Stimulated activated CD4-positive, alpha-beta T cell treated with anti-CD3 and anti-CD28 coated beads, Interleukin-2, amount 100 ng/mL, for 4 hours (primary cell): ENCODE results near the gene DDX21.
"Not testable (repeated sequence)": the region's sequence is repeated elsewhere in the genome, so short reads cannot be mapped to it uniquely, and the experiment has no call there.

Experiments
- DNase-seq: peaks from one replicate; pipeline ENCODE4 v3.0.0-alpha.2; 2020; ENCODE audit warnings: low read depth

DDX21 gene

DNA sequence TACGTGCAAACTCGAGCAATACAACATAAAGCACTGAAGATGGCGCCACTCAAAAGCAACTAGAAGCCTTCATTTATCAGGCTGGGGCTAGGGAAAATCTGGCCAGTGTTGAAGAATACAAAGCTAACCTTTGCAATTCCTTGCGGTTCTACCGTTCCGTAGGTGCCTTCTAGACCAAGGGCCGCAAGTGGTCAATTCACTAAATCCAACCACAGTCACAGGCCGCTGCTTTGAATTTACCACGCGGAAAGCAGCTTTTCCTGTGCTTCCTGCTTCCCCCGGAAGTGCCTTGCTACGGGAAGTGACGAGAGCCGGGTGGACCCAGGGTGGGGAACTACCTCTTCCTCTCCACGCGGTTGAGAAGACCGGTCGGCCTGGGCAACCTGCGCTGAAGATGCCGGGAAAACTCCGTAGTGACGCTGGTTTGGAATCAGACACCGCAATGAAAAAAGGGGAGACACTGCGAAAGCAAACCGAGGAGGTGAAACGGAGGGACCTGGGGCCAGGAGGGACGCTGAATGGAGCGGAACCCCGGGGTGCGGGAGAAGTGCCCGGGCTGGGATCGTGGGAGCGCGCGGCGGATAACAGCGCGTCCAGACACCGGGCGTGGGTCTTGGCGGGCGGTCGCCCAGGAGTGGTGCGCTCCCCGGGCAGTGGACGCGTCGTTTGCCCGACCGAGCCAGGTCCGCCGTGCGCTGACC lies at the start of gene DDX21:
TSS of gene DDX21 (plus strand) at position 339 of the 701 bp plus-strand sequence. CDS start at position 395, 56 bp downstream.
- peak; percentile 88 for DNase-seq

DNA sequence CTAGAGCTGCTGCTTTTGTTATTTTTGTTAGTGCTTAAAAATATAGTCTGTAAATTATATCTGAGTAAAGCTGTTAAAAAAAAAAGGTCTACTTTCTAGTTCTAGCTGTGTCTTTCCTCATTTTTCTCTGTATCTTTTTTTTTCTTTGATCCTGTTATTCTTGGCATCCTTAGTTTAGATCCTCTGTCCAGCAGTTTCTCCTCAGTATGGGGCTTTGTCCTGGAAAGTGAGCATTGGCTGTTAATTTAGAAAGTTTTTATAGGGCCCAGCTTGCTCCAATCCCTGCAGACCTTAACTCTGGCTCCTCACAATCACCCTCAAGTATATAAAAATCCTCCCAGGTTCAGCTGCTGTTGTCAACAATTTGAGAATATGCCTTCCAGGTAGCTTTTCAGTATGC lies 31.4 kb upstream of the DDX21 start:
- DNase-seq: no peak

DNA sequence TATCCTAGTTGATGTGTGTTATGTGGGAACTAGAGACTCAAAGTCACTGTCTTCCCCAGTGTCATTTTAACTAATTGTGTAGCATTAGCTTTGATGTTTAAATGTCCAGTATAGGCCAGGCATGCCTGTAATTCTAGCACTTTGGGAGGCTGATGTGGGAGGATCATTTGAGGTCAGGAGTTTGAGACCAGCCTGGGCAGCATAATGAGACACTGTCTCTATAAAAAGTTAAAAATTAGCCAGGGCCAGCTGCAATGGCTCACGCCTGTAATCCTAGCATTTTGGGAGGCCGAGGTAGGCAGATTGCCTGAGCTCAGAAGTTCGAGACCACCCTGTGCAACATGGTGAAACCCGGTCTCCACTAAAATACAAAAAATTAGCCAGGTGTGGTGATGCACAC lies 30.5 kb upstream of the DDX21 start:
- no peak for DNase-seq

GRCh38 chr10:68929157-68929556 lies 26.8 kb upstream of the DDX21 start:
- DNase-seq: not testable (repeated sequence)

DNA sequence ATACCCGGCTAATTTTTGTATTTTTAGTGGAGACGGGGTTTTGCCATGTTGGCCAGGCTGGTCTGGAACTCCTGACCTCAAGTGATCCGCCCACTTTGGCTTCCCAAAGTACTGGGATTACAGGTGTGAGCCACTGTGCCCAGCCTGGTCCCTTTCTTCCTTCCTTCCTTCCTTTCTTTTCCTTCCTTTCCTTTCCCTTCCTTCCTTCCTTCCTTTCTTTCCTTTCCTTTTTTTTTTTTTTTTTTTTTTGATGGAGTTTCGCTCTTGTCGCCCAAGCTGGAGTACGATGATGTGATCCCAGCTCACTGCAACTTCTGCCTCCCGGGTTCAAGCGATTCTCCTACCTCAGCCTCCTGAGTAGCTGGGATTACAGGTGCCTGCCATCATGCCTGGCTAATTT lies 26.1 kb upstream of the DDX21 start:
- DNase-seq: not testable (repeated sequence)

GRCh38 chr10:68932860-68933259 lies 23.1 kb upstream of the DDX21 start:
- DNase-seq: not testable (repeated sequence)

DNA sequence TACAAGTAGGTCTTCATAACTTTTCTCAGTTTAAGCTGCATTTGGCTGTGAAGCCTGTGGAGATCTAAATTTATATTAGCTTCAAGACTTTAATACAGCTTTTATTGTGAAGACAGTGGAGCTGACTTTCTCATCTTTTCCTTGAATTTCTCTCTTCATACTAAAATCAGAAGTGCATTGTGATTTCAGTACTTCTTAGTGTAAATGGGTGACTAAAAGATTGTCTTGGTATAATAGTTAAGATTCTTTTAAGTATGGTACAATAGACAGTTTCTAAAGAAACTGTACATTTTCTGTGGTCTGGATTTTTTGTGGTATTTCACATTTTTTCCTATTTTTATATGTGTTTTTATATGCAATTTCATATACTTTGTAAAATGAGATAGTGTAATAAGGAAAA lies 21.0 kb upstream of the DDX21 start:
- no peak for DNase-seq

DNA sequence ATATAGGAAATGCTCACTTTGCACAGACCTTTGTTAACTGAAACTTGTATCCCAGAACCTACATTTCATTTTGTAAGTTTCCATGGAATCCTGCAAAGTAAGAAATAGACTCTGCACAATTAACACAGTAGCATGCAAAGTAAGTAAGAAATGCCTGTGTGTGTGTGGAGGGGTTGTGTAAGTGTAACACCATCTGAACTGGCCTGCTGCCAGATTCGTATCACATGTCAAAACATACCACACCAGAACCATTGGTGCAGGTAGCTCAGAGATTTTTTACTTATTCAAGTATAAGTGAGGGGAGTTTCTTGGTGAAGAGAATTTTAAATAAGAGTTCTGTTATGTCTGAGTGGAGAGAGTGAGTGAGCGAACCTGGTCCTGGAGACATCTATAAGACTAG lies 17.9 kb upstream of the DDX21 start:
- DNase-seq: no peak

DNA sequence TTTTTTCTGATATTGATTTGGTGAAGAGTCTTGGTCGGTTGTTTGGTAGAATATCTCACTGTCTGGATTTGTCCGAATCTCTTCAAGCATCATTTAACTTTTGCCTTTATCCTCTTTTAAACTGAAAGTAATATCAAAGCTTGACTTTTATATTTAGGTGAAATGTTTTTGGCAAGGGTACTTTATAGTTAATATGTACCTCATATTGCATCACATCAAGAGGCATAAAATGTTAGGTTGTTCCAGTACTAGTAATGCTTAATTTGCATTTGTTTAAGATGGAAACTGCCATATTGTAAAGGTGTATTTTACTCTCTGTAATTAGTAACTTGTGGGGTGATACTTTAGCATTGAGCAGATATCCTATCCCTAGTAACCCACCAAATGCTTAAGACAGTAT lies 17.1 kb upstream of the DDX21 start:
- no peak for DNase-seq

- DNase-seq: not testable (repeated sequence)
These were observed 15.1 kb upstream of the DDX21 start for GRCh38 chr10:68940917-68941316.

GRCh38 chr10:68950598-68950997 lies 5.4 kb upstream of the DDX21 start:
- DNase-seq: no peak

DNA sequence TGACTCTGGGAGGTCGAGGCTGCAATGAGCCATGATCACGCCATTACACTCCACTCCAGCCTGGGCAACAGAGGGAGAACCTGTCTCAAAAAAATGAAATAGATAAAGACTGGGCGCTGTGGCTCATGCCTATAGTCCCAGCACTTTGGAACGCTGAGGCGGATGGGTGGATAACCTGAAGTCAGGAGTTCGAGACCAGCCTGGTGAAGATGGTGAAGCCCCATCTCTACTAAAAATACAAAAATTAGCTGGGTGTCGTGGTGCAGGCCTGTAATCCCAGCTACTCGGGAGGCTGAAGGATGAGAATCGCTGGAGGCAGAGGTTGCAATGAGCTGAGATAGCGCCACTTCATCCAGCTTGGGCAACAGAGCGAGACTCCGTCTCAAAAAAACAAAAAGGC lies 1.1 kb upstream of the DDX21 start:
- no peak for DNase-seq

- no peak for DNase-seq
These were observed 577 bp upstream of the DDX21 start for GRCh38 chr10:68955355-68955831.

DNA sequence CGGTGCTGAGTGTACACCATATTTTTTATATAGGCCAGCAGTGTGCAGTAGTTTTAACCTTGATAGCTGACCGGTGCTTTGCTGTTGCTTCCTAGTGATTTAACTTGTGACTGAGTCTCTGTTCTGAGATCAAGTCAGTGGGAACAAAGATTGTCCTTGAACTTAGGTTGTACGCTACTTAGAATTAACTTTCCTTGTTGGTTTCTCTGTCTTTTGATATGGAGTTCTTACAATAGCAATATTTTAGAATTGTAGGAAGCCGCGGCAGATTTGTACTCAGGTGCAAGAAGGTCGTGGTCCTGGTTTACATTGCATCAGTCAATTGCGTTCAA lies 1.3 kb downstream of the DDX21 start:
- no peak for DNase-seq

- no peak for DNase-seq
These were observed 1.7 kb downstream of the DDX21 start for GRCh38 chr10:68957654-68958053.

- no peak for DNase-seq
These were observed 3.9 kb downstream of the DDX21 start for GRCh38 chr10:68959695-68960527.

DNA sequence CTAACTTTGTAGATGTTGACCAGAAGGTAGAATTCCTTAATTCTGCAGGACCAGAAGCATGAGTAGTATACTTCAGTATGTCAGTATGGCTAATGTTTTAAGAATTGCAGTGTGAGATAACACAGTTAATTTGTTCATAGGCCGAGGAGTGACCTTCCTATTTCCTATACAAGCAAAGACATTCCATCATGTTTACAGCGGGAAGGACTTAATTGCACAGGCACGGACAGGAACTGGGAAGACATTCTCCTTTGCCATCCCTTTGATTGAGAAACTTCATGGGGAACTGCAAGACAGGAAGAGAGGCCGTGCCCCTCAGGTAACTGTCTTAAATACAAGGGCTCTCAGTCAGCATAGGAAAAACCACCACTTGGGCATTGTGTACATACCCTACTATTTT lies 7.2 kb downstream of the DDX21 start:
- DNase-seq: no peak

DNA sequence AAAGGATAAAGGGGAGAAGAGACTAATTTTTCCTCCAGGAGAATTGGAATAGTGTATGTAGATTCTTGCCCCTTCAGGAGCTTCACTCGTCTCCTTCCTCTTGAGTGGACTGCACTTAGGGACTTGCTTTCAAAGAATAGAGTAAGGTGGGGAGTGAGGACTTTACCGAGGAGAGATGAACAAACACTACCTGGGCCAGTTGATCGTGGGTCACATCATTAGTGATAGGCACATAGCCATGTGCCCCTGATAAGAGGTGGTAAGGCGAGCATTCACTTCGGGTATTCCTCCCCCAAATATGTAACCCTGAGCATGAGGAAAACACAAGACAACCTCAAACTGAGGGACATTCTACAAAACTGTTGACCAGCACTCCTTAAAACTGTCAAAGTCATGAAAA lies 18.0 kb downstream of the DDX21 start:
- no peak for DNase-seq

DNA sequence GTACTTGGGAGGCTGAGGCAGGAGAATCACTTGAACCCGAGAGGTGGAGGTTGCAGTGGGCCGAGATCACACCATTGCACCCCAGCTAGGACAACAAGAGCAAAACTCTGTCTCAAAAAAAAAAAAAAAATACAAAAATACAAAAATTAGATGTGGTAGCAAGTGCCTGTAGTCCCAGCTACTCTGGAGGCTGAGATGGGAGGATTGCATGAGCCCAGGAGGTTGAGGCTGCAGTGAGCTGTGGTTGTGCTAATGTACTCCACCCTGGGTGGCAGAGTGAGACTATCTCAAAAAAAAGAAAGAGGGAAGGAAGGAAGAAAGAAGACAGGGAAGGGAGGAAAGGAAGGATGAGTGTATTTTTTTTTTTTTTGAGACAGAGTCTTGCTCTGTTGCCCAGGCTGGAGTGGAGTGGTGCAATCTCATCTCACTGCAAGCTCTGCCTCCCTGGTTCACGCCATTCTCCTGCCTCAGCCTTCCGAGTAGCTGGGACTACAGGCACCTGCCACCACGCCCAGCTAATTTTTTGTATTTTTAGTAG lies 20.0 kb downstream of the DDX21 start:
- DNase-seq: not testable (repeated sequence)

DNA sequence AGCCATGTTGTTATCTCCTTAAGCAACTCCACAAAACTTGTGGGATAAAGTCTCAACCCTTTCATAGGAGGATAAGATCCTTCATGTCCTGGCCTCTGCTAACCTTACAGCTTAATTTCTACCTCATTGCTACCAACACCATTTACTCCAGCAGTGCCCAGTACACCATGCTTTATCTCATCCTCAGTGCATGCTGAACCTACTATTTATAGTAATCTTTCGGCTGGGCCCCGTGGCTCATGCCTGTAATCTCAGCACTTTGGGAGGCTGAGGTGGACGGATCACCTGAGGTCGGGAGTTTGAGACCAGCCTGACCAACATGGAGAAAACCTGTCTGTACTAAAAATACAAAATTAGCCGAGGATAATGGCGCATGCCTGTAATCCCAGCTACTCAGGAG lies 23.8 kb downstream of the DDX21 start:
- DNase-seq: not testable (repeated sequence)

DNA sequence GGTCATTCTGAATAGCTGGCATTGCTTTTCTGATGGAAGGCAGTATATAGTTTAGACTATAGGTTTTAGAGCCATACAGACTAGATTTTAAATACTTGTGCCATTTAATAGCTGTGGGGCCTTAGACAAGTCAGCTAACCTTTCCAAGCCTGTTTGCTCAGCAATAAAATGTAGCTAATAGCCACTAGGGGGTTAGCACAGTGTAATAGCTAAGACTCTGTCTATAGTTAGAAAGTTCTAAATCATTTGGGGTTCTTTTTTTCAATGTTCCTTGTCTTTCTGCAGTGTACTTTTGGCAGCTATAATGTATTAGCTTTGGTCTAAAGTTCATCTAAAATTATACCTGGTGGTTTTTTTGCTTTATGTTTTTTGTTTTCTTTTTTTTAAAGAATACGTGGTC lies 25.1 kb downstream of the DDX21 start:
- DNase-seq: no peak

DNA sequence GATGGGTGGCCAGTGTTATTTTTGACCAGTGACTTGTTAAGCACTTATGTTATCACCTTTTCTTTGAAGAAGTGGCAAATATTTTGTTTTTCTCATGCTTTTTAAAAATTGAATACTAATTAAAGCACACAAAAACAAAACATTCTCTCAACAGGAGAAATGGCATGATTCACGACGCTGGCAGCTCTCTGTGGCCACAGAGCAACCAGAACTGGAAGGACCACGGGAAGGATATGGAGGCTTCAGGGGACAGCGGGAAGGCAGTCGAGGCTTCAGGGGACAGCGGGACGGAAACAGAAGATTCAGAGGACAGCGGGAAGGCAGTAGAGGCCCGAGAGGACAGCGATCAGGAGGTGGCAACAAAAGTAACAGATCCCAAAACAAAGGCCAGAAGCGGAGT lies 26.4 kb downstream of the DDX21 start:
- no peak for DNase-seq

DNA sequence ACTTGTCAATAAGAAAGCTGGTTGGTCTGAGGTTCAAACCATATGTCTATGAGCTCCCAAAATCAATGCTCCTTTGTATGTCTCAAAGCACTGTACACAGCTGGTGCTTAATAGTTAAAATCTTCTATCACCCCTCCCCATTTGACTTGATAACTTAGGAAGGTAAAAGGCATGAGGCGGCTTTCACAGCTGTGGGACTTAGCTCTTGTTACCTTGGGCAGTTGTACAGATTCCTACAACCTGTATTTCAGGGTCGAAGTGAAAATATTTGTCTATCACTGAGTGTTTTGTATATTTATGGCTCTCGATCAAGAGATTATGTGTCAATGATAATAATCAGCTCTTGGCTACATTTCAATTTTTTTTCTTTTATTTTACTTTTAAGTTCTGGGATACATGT lies 31.6 kb downstream of the DDX21 start:
- no peak for DNase-seq
